Measurements from ENCODE around the gene SND1.

SND1 gene

DNA sequence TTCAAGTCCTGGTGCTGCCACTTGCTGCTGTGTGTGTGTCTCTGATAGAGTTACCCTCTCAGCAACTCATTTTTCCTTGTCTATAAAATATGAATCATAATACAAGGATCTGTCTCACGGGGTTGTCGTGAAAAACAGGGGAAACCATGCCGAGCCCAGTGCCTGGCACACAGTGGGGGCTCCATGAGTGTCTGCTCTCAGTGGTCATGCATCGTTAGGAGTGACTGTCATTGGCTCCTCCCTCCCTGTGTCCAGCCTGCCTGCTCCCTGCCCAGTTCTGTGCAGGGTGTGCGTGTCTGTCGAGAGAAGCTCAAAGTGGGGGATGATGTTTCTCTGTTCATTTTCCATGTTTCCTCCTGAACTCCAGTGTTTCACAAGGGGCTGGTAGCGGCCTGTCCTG is 462.8 kb downstream of the SND1 start:
- no peak for DNase-seq (ENCODE audit: low read depth in 2 of 2)

DNA sequence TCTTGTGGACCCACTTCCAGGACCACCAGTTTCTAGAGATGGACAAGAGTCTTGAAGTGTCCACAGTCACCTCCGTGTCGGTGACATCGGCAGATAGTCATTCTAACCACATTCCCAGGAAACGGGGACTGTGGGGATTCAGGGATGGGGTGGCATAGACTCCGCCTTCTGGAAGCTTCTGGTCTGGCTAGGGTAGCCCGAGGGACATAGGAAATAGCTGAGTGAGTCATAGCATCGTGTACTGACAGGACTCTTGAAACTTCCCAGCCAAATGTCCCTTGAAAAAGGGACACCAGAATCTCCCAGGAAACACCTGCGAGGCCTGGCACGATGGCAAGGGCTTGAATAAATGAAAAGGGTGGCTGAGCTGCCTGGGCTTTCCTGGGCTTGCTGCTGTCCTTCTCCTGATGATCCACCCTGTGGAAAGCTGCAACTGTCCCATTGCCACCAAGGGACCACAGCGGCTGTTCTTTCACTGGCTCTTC is 463.4 kb downstream of the SND1 start:
- DNase-seq (ENCODE audit: low read depth in 2 of 2): no peak

DNA sequence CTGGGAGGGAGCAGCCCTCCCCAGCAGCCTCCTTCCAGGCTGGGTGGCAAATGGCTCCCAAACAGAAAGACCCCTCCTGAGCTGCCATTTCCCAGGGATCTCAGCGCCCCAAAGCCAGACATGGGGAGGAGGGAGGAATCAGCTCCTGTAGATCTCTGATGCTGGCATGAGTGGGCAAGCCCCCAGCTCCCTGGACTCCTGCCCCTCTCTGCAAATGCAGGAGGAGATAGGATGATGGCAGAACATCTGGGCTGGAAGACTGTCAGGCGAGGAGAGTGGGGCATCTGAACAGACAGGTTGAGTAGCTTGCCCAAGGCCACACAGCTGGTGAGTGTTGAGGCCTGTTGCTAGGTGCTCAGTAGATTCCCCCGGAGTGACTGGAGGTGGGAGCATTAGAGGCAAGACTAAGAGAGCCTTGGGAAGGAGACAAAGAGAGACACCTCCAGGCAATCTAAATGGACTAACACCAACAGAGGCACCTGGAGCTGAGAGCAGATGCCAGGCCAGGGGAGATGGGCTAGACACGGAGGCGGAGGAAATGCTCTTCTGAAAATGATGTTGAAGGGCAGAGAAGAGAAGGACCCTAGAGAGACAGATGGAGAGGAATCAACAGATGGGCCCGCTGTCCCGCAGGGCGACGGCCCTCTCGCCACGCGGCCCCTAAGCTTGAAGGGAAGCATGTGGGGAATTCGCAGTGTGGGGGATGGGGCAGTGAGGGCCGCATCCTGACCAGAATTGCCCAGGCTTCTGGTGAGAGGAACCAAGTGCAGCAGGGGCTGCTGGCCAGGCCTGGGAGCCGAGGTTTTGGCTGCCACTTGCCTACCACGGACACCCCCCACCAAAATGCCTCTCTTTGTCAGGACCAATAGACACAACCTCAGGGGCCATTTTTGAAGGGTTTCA is 464.1 kb downstream of the SND1 start:
- no peak for DNase-seq (ENCODE audit: low read depth in 2 of 2)

DNA sequence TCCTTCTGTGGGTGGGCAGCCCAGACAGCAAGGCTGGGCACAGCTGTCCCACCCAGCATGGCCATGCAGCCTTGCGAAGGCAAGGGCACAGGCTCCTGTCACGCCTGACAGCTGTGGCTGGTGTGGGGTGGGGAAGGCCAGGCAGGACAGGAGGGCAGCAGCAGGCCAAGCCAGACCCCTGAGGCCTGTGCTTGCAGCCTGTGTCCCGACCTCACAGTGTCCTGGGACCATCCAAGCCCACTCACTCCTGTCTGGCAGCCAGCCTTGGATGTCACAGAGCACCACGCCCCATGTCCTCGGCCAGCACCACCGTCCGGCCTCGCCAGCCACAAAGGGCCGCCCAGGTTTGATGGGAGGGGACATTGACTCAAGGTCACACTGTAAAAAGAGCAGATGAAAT is 464.7 kb downstream of the SND1 start:
- no peak for DNase-seq (ENCODE audit: low read depth in 2 of 2)

DNA sequence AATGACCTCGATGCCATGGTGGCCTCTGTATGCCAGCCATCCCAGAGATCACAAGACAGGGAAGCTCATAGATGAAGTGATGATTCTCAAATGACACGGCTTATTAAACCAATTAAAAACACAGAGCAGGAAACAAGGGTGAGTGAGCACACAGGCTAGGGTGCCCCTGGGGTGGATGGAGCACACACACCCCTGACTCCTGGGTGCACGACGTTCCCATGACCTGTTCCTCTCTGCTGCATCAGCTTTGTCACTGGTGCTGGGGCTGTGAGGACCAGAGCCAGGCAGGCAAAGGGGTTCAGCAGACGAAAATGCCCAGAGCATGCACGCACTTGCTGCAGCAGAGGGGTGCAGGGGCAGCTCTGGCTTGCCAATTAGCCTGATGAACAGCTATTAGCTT is 465.7 kb downstream of the SND1 start:
- no peak for DNase-seq (ENCODE audit: low read depth in 2 of 2)

DNA sequence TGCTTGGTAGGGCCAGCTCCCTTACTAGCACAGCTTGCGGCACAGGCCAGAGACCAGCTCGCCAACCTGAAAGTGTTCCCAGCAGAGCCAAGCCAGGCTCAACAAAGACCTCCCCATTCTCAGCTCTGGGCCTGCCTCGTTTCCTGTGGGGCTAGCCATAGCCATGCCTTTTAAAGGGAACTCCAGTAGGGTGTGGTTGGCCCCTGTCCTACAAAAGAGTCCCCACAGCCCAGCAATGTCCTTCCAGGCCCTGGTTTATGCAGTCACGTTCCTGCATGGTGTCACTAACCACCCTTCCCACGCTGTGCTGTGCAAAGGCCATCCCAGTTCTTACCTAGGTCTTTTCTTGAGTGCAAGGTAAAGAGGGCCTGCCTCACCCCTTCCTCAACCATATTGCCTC is 467.0 kb downstream of the SND1 start:
- no peak for DNase-seq (ENCODE audit: low read depth in 2 of 2)

DNA sequence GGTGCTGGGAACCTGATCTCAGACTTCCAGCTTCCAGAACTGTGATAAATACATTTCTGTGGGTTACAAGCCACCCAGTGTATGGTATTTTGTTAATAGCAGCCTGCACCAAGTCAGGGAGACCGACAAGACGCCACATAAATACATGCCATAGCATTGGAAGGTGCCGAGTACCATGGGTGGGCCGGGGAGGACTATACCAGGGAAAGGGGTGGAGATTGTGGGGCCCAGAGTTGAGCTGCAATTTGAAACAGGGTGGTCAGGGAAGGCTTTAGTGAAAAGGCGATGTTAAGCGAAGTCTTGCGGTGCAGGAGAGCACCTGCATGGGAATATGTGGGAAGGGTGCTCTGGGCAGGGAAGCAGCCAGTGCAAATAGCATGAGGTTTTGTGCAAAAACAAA is 468.1 kb downstream of the SND1 start:
- no peak for DNase-seq (ENCODE audit: low read depth in 2 of 2)

DNA sequence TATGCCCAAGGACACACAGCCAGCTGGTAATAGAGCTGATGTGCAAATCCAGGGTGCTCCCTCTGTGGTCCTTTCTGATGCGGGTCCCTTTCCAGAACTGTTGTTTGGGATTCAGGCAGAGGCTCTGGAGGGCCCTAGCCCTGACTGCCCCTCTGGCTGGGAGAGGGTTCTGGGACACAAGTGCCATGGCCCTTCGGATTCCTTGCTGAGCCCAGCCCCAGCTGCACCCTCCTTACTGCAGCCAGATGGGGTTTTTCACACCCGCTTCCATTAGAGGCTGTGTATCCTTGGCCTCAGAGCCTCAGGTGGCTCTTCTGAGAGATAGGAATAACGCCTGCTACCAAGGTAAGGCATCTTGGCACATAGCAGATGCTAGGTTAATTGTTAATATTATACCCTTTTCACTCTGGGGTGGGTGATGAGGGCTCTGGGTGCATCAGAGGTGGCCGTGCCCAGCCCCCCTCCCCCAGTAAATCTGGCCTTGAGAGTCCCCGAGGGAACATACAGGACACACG is 469.0 kb downstream of the SND1 start:
- DNase-seq (ENCODE audit: low read depth in 2 of 2): no peak

DNA sequence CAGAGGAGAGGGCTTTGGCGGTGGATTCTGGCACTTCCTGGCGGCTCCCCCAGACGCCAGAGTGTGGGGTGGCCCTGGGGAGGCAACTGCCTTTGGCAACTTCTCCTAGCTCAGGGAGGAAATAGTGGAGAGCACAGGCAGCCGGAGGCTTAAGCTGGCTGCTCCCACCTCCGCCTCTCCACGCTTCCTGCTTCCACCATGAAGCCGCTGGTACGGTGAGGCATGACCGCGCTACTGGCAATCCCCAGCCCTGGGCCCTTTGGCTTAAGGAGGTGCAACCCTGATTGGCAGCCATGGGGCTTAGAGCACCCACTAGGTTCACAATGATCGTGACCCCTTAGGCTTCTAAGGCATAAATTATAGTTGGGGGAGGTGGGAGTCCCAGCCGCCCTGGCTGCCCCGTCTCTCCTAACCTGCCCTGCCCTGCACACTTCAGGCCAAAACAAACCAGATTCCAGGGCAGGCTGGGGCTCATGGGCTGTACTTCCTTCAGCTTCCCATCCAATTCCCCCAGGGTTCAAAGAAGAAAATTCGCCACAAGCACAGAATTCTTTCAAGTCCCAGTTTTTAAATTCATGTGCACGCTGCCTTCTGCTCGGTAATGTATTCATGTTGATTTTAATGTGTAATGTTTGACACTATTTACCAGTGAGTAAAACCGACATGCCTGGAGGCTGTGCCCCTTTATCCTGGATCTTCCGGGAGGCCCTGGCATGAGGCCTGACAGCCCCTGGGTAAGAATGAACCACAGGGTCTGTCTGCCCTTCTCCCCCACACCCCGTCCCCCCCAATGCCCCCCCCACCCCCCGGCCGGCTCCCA is 469.9 kb downstream of the SND1 start:
- DNase-seq (ENCODE audit: low read depth in 2 of 2): no peak

DNA sequence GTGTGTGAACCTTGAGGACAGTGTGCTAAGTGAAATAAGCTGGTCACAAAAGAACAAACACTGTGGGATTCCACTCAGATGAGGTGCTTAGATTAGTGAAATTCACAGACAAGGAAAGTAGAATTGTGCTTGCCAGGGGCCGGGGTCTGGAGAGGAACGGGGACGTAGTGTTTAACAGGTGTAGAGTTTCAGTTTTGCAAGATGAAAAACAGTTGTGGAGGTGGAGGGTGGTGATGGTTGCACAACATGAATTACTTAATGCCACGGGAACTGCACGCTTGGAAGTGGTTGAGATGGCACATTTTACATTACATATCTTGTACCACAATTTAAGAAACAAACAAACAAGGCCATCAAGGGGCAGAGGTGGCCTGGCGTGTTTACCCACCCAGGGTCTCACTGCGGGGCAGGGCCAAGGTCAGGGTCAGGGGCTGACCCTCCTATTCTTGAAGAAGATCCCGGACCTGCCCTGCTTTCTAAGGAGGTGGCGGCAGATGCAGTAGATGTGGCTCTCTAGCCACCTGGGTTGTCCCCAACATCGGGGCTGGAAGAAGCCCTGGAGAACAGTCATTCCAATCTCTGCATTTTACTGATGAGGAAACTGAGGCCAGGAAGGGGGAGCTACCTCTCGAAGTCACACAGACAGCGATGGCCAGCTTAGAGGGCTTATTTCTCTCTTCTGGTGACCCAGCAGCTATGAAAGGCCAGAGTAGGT is 470.7 kb downstream of the SND1 start:
- DNase-seq (ENCODE audit: low read depth in 2 of 2): no peak

DNA sequence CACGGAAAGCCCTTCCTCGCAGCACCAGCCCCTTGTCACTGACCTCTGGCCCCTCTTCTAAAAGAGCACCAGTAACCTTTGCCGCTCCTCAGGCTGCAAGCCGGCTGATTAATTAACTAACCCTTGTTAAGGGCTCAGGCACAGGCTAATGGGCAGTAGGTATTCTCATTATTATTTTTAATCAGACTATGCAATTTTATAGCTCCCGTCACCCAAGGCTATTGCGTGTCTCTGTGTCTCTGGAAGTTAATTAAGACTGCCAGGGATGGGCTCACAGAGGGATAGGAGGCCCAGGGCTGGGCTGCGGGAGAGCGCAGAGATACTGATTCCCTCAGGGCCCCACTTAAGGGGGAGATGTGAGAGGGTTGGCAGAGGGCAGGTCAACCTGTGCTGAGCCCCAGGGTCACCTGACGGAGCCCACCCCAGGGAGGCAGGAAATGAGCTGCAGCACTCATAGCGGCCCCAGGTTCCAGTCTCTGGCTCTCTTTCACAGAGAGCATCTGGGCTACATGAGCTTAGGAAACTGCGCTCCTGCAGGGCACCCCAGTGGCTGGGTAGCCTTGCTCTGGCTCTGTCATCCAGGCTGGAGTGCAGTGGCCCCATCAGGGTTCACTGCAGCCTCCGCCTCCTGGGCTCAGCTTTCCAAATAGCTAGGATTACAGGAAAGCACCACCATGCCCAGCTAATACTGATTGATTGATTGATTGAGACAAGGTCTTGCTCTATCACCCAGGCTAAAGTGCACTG is 471.5 kb downstream of the SND1 start:
- DNase-seq (ENCODE audit: low read depth in 2 of 2): no peak

DNA sequence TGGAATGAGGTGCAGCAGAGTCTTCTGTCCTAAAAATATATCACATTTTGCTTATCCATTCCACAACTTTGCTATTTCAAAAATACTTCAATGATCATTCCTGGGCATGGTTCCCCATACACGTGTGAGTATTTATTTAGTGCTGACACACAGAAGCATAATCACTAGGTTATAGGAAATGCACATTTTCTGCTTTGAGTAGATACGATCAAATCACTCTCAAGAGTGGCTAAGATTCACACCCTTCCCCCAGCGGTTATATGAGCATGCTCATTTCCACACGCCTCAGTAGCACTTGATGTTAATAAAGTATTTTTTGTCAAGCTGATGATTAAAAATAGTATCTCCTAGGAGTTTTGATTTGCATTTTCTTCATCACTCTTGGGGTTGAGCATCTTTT is 472.8 kb downstream of the SND1 start:
- DNase-seq (ENCODE audit: low read depth in 2 of 2): no peak

DNA sequence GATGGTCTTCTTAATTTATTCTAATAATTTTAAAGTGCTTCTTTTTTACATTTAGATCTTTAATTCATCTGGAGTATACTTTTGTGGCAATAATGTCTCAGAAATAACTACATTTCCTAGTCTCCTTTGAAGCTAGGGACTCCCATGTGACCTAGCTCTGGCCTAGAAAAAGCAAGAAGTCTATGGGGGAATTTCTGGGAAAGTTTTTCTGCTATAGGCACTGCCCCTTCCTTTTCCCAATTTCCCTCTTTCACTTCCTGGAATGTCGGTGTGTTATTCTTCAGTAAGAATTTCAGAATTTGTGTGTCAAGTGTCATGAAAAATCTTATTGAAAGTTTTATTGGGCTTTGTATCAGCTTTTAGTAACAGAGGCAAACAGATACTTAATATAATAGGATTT is 473.8 kb downstream of the SND1 start:
- DNase-seq (ENCODE audit: low read depth in 2 of 2): no peak

DNA sequence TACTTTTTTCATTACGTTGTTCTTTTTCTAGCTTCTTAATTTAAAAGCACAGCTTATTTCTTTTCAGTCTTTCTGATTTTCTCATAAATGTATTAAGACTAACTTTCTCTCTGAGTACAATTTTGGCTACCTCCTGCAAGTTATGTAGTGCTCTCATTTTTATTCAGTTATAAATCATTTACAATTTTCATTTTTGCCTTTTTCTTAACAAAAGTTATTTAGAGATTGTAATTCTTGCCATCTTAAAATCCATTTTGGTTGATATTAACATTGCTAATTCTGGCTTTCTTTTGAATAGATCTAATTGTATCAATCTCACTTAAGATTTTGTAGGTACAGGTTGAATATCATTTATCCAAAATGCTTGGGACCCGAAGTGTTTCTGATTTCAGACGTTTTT is 476.4 kb downstream of the SND1 start:
- no peak for DNase-seq (ENCODE audit: low read depth in 2 of 2)

DNA sequence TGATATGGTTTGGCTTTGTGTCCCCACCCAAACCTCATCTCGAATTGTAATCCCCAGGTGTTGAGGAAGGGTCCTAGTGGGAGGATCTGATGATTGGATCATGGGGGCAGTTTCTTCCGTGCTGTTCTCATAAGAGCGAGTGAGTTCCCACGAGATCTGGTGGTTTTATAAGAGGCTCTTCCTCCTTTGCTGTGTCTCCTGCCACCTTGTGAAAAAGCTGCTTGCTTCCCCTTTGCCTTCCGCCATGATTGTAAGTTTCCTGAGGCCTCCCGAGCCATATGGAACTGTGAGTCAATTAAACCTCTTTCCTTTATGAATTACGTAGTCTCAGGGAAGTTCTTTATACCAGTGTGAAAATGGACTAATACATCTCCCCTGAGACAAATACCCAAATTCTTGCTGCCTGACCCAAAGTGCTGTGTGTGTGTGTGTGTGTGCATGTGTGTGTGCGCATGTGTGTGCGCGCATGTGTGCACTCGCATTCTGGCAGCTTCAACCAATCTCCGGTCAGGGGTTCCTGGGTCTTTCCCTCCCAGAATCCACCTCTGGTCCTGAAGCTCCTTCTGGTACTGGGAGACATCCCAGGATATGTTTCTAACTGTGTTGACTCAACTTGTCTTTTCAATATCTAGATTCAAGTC is 477.4 kb downstream of the SND1 start:
- DNase-seq (ENCODE audit: low read depth in 2 of 2): no peak

DNA sequence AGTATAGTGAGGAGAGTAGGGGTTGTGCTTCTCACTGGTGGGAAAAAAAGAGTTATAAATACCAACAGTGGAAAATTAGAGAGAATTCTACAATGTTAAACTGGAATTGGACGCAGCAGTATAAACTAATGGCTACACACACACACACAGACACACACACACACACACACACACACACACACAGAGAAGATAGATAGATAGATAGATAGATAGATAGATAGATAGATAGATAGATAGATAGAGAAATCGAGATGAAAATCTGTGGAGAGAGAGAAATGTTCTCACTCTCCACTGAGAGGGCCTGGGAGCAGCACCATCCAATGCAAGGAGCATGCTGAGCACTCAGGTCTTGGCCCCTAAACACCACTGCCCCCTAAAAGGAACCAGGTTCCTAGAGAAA is 479.1 kb downstream of the SND1 start:
- no peak for DNase-seq (ENCODE audit: low read depth in 2 of 2)

DNA sequence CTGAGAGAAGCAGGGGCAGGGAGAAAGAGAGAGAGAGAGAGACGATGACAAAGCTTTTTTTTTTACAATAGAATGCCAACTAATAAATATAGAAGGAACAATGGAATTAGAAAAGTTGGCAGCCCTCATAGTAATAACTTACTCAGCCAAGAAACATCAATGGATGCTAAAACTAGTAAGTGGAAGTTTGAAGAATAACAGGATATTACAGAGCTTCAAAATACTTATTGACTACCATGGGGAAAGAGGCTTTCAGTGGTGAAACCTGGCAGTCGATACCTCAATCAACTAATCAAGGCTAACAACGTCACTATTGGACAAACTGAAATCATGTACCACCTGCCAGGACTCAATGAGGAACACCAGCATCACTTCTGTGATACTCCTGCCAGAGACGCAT is 479.7 kb downstream of the SND1 start:
- no peak for DNase-seq (ENCODE audit: low read depth in 2 of 2)

DNA sequence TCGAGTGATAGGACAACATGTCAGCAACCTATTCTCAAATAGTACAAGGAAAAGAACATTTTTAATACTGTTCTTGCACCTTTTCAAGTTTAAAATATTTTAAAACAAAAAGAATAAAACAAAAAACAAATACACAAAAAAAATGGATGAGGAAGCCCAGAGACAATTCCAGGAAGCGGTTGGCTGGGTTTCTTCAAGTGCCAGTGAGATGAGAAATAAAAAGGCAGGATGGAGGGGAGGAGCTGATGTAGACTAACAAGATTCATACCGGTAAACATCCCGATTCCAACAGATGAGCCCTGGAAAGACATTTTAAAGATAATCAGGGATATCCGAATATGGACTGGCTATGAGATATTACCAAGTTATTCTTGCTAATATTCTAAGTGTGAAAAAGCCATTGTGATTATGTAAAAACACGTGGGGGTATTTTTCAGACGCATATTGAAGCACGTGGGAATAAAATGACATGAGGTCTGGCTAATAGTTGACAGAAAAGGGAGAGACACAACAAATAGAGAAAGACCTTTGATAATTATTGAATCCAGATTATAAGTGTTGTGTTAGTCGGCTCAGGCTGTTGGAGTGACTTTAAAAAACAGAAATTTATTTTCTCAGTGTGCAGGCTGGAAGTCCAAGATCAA is 480.6 kb downstream of the SND1 start:
- DNase-seq (ENCODE audit: low read depth in 2 of 2): no peak

DNA sequence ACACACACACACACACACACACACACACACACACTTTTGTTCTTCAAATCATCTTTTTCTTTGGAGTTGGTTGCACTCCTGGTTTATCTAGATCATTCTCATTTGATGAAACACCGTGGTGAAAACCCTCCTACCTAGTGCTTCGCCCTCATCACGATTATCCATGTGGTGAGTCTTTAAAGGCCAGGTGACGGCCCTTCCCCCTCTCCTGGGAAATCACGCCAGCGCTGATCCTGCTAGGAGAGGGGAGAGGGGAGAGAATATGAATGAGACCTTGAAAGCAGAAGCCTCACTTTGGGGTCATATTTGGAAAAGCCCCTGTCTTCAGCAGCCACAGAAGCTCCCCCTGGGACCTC is 483.1 kb downstream of the SND1 start:
- DNase-seq (ENCODE audit: low read depth in 2 of 2): no peak

DNA sequence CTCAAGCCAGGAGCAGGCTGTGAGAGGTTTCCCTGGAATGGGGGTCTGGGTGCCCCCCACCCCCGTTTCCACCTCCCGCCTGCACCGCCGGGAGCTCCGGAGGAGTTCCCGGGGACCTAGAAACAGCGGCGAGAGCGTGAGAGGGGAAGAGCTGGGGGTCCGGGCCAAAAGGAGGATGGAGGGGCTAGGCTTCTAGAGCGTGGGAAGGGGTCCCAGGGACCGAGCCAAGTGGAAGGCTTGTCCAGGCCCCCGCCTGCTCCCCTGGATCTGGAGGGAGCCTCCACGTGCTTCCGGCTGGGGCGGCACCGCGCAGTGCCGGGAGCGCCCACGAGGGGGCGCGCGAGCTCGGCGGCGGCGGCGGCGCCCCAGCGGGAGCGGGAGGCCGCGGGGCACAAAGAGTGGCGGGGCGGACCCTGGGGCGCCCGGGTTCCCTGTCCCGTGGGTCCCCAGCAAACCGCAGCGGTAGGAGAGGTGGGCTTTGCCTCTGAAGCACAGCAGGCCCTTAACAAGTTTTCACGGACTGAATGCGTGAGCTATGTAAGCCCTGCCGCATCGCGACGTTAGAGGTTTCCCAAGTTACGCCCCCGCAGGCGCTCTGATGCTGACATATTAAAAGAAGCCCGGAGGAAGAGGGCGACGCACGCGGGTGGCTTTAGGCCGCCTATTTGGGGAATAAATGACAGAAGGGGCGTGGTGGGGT is 483.7 kb downstream of the SND1 start:
- peak; percentile 49 to 54 for DNase-seq (ENCODE audit: low read depth in 2 of 2)

Measured in activated CD4-positive, alpha-beta T cell treated with anti-CD3 and anti-CD28 coated beads for 24 hours (primary cell).